AG09319 (cell line): ENCODE results near the gene PDE5A.
A peak's percentile ranks its signal among the peaks of the same experiment; 100 is the strongest.

ENCODE experiments used
- DNase-seq: peaks from one replicate; pipeline ENCODE4 v3.0.0-alpha.2; 2010; ENCODE audit warnings: low read depth; ENCODE audit errors: extremely low read depth
- TF ChIP-seq, protein P1 (sequence below): IDR thresholded peaks from 2 replicates; pipeline ENCODE4 v1.5.1; 2011; ENCODE audit warnings: low read depth, mild to moderate bottlenecking, inconsistent platforms, low read length, moderate library complexity

The PDE5A gene

GRCh38 chr4:119585771-119586170 is 42.8 kb downstream of the PDE5A start:
- no peak for DNase-seq
- TF ChIP-seq, protein P1, sequence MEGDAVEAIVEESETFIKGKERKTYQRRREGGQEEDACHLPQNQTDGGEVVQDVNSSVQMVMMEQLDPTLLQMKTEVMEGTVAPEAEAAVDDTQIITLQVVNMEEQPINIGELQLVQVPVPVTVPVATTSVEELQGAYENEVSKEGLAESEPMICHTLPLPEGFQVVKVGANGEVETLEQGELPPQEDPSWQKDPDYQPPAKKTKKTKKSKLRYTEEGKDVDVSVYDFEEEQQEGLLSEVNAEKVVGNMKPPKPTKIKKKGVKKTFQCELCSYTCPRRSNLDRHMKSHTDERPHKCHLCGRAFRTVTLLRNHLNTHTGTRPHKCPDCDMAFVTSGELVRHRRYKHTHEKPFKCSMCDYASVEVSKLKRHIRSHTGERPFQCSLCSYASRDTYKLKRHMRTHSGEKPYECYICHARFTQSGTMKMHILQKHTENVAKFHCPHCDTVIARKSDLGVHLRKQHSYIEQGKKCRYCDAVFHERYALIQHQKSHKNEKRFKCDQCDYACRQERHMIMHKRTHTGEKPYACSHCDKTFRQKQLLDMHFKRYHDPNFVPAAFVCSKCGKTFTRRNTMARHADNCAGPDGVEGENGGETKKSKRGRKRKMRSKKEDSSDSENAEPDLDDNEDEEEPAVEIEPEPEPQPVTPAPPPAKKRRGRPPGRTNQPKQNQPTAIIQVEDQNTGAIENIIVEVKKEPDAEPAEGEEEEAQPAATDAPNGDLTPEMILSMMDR = no peak

GRCh38 chr4:119581190-119581873 is 47.3 kb downstream of the PDE5A start:
- DNase-seq = no peak
- TF ChIP-seq, protein P1 = no peak

DNA sequence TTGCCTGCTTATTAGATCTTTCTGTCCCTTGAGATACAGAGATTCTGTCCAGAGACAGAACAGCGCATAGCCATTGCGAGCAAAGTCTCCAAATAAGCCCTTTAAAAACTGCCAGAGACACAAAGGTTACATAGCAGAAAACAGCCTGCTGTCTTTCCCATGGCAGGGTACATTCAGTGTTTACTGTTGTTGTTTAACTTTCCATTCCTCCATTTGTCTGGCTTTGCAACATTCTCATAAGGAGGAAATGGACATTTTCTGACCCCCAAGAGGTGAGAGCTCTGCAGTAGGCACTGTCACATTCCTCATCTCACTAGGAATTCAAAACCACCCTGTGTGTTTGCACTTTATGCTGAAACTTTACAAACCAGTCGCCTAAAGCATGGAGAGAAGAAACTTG is 48.3 kb downstream of the PDE5A start:
- TF ChIP-seq, protein P1 = no peak
- DNase-seq = no peak

GRCh38 chr4:119579823-119580222 is 48.8 kb downstream of the PDE5A start:
- DNase-seq = no peak
- TF ChIP-seq, protein P1 = no peak

GRCh38 chr4:119570401-119570800 is 58.2 kb downstream of the PDE5A start:
- TF ChIP-seq, protein P1 = no peak
- peak; percentile 5 for DNase-seq

- no peak for DNase-seq
- TF ChIP-seq, protein P1 = no peak
These were observed 64.5 kb downstream of the PDE5A start for GRCh38 chr4:119564106-119564505.

GRCh38 chr4:119559044-119559647 is 69.5 kb downstream of the PDE5A start:
- peak; percentile 37 for DNase-seq
- TF ChIP-seq, protein P1 = peak; percentile 29
